NT2/D1 (cell line): ENCODE data around the gene RIPK1.

ENCODE experiments used
- DNase-seq: peaks from one replicate; pipeline ENCODE4 v3.0.0-alpha.2; 2011; ENCODE audit warnings: low read depth, low spot score
- H3K27me3 ChIP-seq: 2 replicates; pipeline ENCODE4 v1.6.0; 2011; ENCODE audit warnings: mild to moderate bottlenecking; ENCODE audit not compliant: insufficient read length, insufficient read depth
- H3K36me3 ChIP-seq: 2 replicates; pipeline ENCODE4 v1.6.1; 2011; ENCODE audit warnings: mild to moderate bottlenecking, low read length, mixed read lengths; ENCODE audit not compliant: insufficient read depth, insufficient read length
- H3K4me1 ChIP-seq: 2 replicates; pipeline ENCODE4 v1.5.1; 2011; ENCODE audit not compliant: insufficient read depth, insufficient read length
- H3K4me3 ChIP-seq: 2 replicates; pipeline ENCODE4 v1.5.1; 2011; ENCODE audit warnings: low read depth; ENCODE audit not compliant: insufficient read length
- H3K9ac ChIP-seq: 2 replicates; pipeline ENCODE4 v1.6.0; 2011; ENCODE audit warnings: low read depth; ENCODE audit not compliant: insufficient read length
- H3K9me3 ChIP-seq: 2 replicates; pipeline ENCODE4 v1.5.1; 2011; ENCODE audit warnings: mild to moderate bottlenecking, low read length; ENCODE audit not compliant: insufficient read depth
- SUZ12 ChIP-seq: IDR thresholded peaks from 2 replicates; pipeline ENCODE4 v1.6.1; 2011; ENCODE audit not compliant: insufficient read length, insufficient read depth; ENCODE audit errors: extremely low read depth
- YY1 ChIP-seq: IDR thresholded peaks from 2 replicates; pipeline ENCODE4 v1.6.1; 2011; ENCODE audit not compliant: insufficient read length, insufficient read depth
- ZNF274 ChIP-seq: IDR thresholded peaks from 2 replicates; pipeline ENCODE4 v1.6.1; 2011; ENCODE audit warnings: mild to moderate bottlenecking, low read depth, low read length

RIPK1 gene

GRCh38 chr6:3139090-3139903 lies 71.0 kb downstream of the RIPK1 start:
- no peak for DNase-seq
- no peaks in the 10 kb centered on the region for H3K9me3 ChIP-seq
- H3K27me3 ChIP-seq, result no peaks in the 10 kb centered on the region
- no peak overlapping the region for H3K9ac ChIP-seq
- TF ChIP-seq ZNF274 (no peak), SUZ12 (no peak), YY1 (no peak)
- peaks cover 50% of the 10 kb centered on the region for H3K36me3 ChIP-seq
- H3K4me3 ChIP-seq, result no peak overlapping the region
- peaks cover 3% of the 10 kb centered on the region for H3K4me1 ChIP-seq

GRCh38 chr6:3140201-3140600 lies 71.9 kb downstream of the RIPK1 start:
- H3K27me3 ChIP-seq, result no peaks in the 10 kb centered on the region
- H3K4me3 ChIP-seq, result no peak overlapping the region
- no peak for DNase-seq
- peaks cover 51% of the 10 kb centered on the region for H3K36me3 ChIP-seq
- H3K4me1 ChIP-seq, result peaks cover 3% of the 10 kb centered on the region
- H3K9me3 ChIP-seq, result no peaks in the 10 kb centered on the region
- H3K9ac ChIP-seq, result no peak overlapping the region
- no peak for TF ChIP-seq SUZ12
- TF ChIP-seq YY1, result no peak
- TF ChIP-seq ZNF274, result no peak

- DNase-seq, result no peak
- Histone ChIP-seq H3K36me3 (peaks cover 50% of the 10 kb centered on the region), H3K9me3 (no peaks in the 10 kb centered on the region), H3K4me1 (peaks cover 3% of the 10 kb centered on the region), H3K27me3 (no peaks in the 10 kb centered on the region), H3K4me3 (no peak overlapping the region), H3K9ac (no peak overlapping the region)
- TF ChIP-seq YY1, result no peak
Observed at GRCh38 chr6:3142536-3142935, 74.2 kb downstream of the RIPK1 start.

- peaks cover 50% of the 10 kb centered on the region for H3K36me3 ChIP-seq
- no peak for DNase-seq
- TF ChIP-seq YY1 (no peak), ZNF274 (no peak), SUZ12 (no peak)
- H3K9me3 ChIP-seq, result no peaks in the 10 kb centered on the region
- no peak overlapping the region for H3K4me3 ChIP-seq
- no peak overlapping the region for H3K9ac ChIP-seq
- no peaks in the 10 kb centered on the region for H3K27me3 ChIP-seq
- peaks cover 3% of the 10 kb centered on the region for H3K4me1 ChIP-seq
Observed at GRCh38 chr6:3143158-3143557, 74.9 kb downstream of the RIPK1 start.

- TF ChIP-seq SUZ12 (no peak), YY1 (no peak), ZNF274 (no peak)
- no peak overlapping the region for H3K4me3 ChIP-seq
- no peaks in the 10 kb centered on the region for H3K9me3 ChIP-seq
- H3K4me1 ChIP-seq, result peaks cover 3% of the 10 kb centered on the region
- H3K9ac ChIP-seq, result no peak overlapping the region
- H3K36me3 ChIP-seq, result peaks cover 46% of the 10 kb centered on the region
- DNase-seq, result no peak
- no peaks in the 10 kb centered on the region for H3K27me3 ChIP-seq
Observed at GRCh38 chr6:3144571-3144970, 76.3 kb downstream of the RIPK1 start.

- H3K27me3 ChIP-seq, result no peaks in the 10 kb centered on the region
- no peaks in the 10 kb centered on the region for H3K9me3 ChIP-seq
- no peak overlapping the region for H3K4me3 ChIP-seq
- H3K36me3 ChIP-seq, result peaks cover 35% of the 10 kb centered on the region
- H3K4me1 ChIP-seq, result no peaks in the 10 kb centered on the region
- H3K9ac ChIP-seq, result no peak overlapping the region
- no peak for DNase-seq
- no peak for TF ChIP-seq SUZ12
- TF ChIP-seq YY1, result no peak
- no peak for TF ChIP-seq ZNF274
Observed at GRCh38 chr6:3147914-3148757, 79.8 kb downstream of the RIPK1 start.

- H3K4me1 ChIP-seq, result no peaks in the 10 kb centered on the region
- no peak overlapping the region for H3K9ac ChIP-seq
- H3K27me3 ChIP-seq, result no peaks in the 10 kb centered on the region
- DNase-seq, result no peak
- TF ChIP-seq SUZ12, result no peak
- TF ChIP-seq YY1, result no peak
- TF ChIP-seq ZNF274, result no peak
- no peak overlapping the region for H3K4me3 ChIP-seq
- H3K9me3 ChIP-seq, result no peaks in the 10 kb centered on the region
- H3K36me3 ChIP-seq, result peaks cover 47% of the 10 kb centered on the region
Observed at GRCh38 chr6:3151691-3152090, 83.4 kb downstream of the RIPK1 start.
